ENCODE data around the gene CSK. TPM values are rescaled to one million over a fixed set of nuclear protein-coding genes. Genes with fewer than 3 reads are reported as not detected.

Gene CSK
- total RNA-seq, 1 donor from 2014 or later: 41.8 TPM

DNA sequence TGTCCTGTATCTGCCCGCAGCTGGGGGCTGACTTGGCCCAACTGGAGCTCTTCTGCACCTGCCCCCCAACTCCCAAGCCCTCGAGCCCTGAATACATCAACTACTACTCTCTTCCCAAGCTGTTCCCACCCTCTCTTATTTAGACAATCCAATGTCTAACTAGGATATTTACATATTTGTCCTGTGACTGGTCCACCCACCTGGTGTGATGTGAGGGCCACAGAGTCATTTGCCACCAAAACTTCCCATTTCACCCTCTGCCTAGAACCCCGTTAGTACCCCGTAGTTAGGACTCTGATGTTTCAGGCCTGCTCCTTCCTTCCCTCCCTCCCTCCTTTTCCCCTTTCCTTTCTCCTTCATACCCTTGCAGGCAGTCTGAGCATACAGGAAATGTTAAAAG is 50.9 kb downstream of the CSK start:
- no peak for ATAC-seq

DNA sequence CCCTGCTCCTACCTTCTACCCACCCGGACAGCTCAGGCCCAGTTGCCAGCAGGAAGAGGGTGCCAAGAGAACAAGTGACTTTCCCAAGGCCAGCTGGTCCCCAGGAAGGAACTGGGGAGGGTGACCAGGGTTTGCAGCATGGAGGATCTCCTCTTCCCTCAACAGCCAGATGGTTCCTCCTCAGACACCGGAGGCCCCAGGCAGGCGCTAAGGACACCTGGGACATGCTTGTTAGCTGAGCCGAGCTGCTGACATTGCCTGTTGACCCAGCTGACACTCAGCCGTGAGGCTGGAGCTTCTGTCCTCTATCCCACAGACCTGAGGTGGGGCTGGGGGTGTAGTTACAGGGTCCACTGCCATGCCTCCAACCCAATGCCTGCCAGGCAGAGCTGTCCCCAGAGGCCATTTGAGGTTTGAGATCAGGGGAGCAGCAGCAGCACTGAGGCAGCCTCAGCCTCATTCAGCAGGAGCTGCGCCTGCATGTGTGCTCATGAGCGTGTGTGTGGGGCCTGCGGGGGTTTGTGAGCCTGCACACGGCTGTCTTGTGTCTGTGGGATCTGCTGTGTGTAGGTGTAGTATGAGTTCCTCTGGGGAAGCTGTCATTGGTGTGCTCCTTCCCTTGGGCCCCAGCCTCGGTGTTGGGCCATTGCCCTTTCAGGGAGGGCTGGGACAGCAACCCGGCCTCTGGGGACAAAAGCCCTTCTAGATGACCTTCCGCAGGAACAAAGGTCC is 51.7 kb downstream of the CSK start:
- ATAC-seq (no peak), DNase-seq (ENCODE audit: missing footprints) (no peak)
- intact Hi-C loops (cut with DNase I): loop anchor here (2.0 to 5.0 kb wide), 2 partner anchors 51 to 63 kb away; partner anchors contain the start of gene CSK

More for the DNA sequence above, 50.9 kb downstream of the CSK start:
- no peak for DNase-seq (ENCODE audit: missing footprints)
- intact Hi-C loops (cut with DNase I): loop anchor here (5.0 kb wide), 1 partner anchor 51 kb away; the partner anchor contains the start of gene CSK

DNA sequence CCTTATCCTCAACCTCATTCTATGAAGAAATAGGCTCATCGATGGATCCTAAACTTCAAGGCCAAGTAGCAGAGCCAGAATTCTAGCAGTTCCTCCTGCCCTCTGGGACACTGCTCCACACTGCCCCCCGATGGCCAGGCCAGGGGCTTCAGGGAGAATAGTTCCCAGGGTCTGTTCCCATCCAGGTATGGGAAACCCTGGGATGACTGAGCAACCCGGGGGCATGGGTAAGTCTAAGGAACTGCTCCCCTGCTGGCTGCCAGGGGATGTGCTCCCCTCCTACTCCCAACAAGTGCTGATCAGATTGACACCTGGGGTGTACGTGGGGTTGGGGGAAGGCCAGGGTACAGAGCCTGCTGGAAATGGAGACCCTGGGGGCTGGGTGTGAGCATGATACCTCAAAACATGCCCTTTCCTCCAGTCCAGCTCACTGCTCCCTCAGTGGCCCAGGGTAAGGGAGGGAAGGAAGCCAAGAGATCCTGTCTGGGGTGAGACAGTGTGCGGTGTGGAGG is 53.5 kb downstream of the CSK start:
- intact Hi-C loops (cut with DNase I): loop anchor here (2.0 kb wide), 1 partner anchor 65 kb away; no protein-coding TSS in a partner anchor
- ATAC-seq (no peak), DNase-seq (ENCODE audit: missing footprints) (peak; percentile 81)

DNA sequence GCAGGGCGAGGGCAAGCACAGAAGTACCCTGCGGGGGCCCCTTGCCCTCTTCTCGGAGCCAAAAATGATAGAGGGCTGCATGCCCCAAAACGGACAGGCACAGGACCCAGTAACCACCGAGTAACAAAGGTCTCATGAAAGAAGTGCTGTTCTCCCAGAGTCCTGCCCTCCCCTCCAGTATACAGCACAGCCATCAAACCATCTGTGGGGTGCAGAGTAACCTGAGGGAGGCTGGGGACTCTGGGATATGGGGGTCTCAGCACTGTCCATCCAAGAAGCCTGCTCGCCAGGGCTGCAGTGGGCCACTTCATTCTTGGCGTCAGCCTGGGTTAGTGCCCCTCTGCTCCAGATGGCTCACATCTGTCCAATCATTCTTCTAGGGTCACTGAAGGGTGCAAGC is 55.0 kb downstream of the CSK start:
- intact Hi-C loops (cut with DNase I): no loop called here
- DNase-seq (ENCODE audit: missing footprints) (no peak), ATAC-seq (no peak)

DNA sequence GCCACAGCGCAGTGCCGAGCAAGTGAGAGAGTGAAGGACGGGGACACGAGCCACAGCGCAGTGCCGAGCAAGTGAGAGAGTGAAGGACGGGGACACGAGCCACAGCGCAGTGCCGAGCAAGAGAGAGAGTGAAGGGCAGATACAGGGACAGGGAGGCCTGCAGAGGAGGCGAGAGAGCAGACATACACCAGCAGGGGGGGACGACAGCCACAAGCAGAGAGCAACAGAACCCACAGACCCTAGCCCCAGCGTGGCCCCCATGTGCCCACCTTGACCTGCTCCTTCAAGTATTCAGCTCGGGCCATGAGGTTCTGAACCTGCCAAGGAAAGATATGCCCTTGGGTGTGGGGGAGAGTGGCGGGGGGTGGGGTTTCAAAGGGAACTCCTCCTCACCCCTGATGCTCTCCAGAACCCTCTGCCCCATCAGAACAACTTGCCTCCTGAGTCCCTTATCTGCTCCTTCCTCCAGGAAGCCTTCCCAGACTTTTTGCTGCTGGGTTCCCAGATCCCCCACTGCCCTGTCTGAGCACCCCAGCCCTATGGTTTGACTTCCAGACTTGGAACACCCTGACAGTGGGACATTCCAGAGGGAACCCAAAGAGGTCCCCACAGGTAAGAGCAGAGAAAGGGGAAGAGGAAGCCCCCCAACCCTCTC is 55.7 kb downstream of the CSK start:
- ATAC-seq (no peak), DNase-seq (ENCODE audit: missing footprints) (no peak)
- intact Hi-C loops (cut with DNase I): no loop called here

DNA sequence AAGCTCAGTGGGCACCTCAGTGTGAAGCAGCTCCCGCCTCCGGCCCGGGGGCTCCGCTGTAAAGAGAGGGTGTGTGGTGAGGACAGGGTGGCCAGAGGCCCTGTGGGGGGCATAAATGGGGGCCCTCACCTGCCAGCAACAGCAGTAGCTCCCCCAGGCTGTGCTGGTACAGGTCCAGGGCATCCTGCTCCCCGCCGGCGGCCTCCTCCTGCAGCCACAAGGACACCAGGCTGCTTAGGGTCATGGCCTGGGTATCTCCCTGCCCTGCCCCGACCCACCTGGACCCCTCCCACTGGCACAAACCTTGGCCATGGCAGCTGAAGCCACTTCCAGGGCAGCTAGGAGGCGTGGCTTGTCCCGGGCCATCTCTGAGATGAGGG is 56.2 kb downstream of the CSK start:
- ATAC-seq: no peak
- DNase-seq (ENCODE audit: missing footprints): no peak
- intact Hi-C loops (cut with DNase I): no loop called here

DNA sequence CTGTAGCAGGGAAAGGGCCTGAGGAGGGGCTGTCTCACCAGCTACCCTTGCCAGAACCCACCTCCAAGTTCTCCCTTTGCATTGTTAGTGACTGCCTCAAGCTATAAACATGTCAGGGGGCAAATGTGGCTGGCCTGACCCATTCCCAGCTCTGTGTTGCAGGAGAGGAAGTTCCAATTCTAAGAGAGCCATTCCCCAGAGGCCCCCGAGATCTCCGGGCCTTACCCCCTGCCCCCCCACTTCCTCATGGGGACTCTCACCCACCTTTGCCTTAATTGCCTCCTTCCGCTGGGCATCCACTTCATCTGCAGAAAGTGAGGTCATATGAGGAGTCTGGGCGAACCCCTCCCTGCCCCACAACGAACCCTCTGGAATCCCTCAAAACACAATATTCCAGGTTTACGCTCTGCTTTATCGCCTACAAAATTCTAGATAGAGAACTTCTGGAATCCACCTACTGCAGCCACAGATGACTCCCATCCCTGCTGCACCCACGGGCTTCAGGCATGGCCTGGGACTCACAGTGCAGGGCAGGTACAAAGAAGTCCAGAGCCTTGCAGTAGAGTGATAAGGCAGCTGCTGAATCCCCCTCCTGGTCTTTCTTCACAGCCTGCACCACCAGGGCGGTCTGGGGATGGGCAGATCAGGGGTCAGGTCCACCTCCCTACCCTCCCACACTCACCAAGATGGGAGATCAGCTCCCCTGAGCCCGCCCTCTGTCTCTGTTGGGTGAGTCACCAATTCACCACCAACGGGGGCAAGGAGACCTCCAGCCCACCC is 57.1 kb downstream of the CSK start:
- DNase-seq (ENCODE audit: missing footprints) (no peak), ATAC-seq (no peak)
- intact Hi-C loops (cut with DNase I): no loop called here

DNA sequence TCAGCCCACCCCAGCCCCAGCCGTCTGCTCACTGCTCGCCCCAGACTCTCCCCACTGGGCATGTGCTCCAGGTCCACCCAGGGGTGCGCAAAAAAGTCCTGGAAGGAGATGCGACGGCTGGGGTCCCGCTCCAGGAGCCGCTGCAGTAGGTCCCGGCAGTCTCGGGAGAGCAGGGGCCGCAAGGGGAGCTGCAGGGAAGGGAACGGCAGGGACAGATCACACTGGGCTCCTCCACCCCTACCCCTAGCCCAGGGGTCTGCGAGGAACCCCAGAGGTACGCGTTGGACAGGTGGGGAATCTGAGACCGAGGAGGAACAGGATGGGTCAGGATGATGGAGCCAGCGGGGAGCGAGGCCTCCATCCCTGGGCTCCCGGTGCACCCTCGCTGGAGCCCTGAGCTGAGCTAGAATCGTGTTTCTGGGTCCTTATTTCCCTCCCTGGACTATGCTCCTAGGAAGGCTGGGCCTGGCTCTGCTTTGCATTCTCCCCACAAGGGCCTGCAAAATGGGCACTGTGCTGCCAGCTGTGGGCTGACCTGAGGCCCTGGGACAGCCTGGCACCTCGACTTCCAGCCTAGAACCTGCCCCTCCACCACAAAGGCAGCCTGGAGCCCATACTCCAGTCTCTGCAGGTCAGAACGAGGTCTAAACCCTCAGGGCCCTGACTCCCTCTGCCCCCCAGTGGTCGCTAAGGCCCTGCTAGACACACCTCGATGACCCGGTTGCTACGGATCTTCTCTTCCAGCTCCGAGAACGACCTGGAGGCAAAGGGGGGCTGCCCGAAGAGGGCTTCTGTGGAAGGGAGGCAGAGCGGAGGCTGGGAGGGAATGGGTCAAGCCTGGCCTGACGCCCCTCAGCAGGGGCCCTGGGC is 57.9 kb downstream of the CSK start:
- ATAC-seq (no peak), DNase-seq (ENCODE audit: missing footprints) (no peak)
- intact Hi-C loops (cut with DNase I): no loop called here

DNA sequence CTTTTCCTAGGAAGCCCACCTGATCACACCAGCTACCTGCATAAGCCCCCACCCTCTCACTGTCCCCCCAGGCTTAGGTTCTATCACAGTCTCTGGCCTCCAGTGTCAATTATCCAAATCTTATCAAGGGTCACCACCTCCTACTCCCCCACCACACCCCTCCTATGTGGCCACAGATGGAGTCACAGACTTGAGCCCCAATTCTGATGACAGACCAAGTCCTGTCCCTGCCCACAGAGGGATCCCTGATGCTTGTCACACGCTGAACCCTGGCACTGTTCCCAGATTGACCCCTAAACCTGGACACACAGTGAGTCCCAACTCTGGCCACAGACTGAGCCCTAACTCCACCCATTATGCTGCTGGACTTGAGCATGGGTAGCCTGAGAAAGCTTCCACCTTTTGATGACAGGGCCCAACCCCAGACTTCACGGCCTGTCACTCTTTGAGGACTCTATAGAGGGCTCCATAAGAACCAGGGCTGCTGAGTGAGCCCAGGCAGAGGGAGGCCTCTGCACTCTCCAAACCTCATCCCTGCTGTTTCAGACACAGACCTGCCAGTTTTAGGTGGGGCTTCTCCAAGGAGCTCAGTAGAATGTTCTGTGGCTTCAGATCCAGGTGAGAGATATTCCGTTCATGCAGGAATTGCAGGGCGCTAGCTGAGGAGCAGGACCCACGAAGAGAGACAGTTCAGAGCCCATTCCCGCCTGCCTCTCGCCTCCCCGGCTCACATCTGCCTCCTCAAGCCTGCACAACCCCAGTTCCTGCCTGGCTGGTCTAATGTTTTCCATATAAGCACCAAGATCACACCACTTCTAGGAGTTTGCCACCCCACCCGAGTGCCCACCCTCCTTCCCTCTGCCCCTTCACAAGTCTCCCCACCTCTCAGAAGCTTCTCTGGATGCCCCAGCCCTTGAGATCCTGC is 59.2 kb downstream of the CSK start:
- DNase-seq (ENCODE audit: missing footprints) (no peak), ATAC-seq (no peak)
- intact Hi-C loops (cut with DNase I): no loop called here

DNA sequence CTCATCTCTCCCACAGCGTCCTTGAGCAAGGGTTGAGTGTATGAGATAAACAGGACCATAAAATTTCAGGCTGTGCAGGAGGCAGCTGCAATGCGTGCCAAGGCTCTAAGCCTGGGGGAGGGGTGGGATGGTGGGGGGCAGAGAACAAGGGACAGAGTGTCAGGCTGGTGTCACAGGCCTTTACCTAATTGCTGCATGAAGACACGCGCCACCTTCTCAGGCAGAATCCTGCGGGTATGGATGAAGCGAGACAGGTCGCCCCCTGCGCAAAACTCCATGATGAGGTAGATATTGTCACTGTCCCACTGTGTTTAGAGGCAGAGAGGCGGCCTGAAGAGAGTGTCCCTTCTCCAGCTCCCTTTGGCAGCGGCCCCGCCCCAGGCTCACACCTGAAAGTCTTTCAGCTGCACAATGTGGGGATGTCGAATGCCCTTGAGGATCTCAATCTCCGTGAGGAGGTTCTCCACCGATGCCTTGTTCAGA is 60.1 kb downstream of the CSK start:
- DNase-seq (ENCODE audit: missing footprints): no peak
- ATAC-seq: no peak
- intact Hi-C loops (cut with DNase I): loop anchor here (2.0 kb wide), 1 partner anchor 65 kb away; the partner anchor contains the start of gene FAM219B

DNA sequence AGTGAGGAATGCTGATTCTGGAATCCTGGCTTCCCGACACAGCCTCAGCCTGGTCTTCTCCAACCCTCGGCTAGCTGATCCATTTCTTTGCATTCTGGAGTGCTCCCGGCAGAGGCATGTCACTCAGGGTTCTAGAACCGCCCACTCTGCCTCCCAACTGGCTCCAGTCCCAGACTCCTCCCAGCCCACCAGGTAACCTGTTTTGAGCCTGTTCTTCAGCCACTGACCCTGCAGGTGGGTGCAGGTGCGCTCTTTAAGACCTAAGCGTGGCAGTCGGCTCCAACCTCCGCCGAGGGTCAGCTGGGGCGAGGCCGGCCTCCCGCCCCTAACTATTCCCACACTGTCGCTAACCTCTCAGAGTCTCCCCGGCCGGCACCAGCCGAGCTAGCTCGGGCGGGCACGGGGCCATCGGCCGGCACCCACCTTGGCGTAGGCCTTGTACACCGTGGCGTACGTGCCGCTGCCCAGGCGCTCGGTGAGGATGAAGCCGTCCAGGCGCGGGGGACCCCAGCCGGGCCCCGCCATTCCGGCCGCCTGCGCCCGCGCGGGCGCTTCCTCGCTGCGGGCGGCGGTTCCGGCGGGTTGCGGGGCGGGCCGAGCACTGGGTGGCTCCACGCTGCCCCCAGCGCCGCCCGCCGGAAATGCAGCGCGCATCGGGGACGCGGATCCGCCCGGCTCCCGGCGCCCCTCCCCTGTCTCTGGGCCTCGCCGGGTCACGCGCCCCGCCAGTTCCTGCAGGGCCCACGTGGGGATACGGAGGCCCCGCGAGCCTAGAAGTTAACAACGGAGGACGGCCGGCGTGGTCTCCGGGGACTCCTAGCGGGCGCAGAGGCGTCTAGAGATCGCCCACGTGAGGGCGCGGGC is 60.9 kb downstream of the CSK start, which contains the start of gene ULK3:
Gene ULK3 (minus strand): TSS at position 576 of the 864 bp plus-strand sequence. CDS start 51 bp downstream, at position 525.
- ATAC-seq (peak; percentile 94), DNase-seq (ENCODE audit: missing footprints) (peak; percentile 96)
- intact Hi-C loops (cut with DNase I): loop anchor here (2.0 kb wide), 1 partner anchor 64 kb away; the partner anchor contains the start of gene FAM219B

DNA sequence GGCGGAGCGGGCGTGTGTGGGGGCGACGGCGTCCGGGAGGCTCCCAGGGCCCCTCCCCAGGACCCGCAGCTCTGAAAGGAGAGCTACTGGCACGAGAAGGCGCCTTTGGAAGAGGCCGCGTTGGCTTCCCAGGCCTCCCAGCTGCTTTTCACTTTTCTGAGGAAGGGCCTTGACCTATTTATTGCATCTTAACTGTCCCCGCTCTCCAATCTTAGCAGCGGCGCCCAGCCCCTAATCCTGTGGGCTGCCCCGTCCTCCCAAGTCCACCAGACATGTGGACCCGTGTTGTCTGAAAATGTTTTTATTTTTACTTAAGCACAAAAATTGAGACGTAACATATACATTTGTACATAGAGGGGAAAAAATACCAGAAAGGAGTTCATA is 61.6 kb downstream of the CSK start:
- intact Hi-C loops (cut with DNase I): loop anchor here (2.0 kb wide), 1 partner anchor 63 kb away; the partner anchor contains the start of gene FAM219B
- DNase-seq (ENCODE audit: missing footprints): no peak
- no peak for ATAC-seq

DNA sequence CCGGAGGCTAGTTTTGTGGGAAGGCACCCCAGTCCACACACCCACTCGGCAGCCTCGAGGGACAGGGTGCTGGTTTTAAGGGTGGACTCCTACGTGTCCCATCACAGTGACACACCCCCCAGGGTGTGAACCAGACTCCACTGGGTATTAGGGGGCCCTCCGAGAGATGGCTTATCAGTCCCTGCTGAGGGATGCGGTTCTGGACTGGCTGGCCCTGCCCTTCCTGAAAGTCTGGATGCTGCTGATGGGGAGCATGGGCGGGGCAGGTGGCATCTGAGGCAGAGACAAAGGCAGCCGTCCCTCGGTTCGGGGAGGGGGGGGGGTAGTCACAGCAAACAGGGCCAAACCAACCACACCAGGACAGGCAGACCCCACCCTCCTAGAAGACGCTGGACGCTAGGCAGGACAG is 62.0 kb downstream of the CSK start:
- DNase-seq (ENCODE audit: missing footprints): no peak
- intact Hi-C loops (cut with DNase I): loop anchor here (2.0 kb wide), 1 partner anchor 63 kb away; the partner anchor contains the start of gene FAM219B
- ATAC-seq: no peak

DNA sequence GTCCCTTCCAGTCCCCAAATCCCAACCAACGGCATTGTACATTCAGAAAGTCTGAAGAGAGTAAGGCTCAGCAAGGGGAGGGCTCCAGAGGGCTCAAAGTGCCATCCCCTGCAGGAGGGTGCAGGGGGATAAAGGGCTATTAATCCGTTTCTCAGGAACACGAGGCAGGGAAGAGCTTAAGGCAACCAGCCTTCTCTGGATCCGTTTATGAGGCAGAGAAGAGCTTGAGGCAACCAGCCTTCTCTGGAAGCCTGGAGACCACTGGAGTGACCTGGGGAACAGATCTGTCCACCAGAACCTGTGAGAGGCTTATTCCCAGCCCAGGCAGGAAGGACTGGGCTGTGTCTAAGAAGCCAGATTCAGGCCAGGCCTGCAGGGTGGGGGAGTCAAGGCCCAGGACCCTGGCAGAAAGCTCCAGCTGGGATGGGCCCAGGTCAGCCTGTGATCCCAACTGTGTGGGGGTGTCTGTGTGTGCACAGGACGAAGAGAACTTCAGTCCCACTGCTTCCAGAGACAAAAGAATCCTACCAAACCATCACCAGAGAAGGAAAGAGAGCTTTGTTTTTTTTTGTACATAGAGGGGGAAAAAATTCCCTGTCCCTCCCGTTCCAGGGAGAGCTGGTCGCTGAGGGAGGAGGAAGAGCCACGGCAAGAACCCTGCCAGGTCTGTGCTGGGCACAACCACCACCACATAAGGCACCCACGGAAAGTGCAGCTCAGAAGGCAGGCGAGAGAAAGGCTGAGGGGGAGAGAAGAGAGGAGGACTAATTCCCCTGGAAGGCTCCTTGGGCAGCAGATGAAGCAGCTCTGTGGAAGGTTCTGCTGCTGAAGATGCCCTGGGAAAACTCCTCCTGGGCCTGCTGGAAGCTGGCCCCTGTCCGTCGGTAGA is 62.7 kb downstream of the CSK start:
- intact Hi-C loops (cut with DNase I): no loop called here
- DNase-seq (ENCODE audit: missing footprints): no peak
- ATAC-seq: no peak

DNA sequence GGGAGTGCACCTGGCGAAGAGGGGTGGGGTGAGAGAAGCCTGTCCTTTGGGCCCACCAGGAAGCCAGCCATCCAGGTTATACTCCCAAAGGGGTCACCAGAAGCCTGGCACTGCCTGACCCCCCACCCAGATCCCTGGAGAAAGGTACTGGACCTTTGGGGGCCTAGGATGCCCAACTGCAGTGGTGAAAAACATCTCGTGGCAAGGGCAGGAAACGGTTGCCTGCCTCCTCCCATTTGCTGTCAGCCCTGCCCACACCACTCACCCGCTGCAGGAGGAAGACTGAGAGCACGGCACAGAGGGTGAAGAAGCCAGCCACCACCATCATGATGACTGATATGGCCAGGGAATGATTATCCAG is 63.3 kb downstream of the CSK start:
- ATAC-seq: no peak
- no peak for DNase-seq (ENCODE audit: missing footprints)
- intact Hi-C loops (cut with DNase I): no loop called here

Data from Right ventricle myocardium inferior (tissue), 1 donor.